Activated CD8-positive, alpha-beta memory T cell treated with anti-CD3 and anti-CD28 coated beads, Interleukin-2, amount 50 U/mL, for 1 hour (primary cell): ENCODE data around the gene ELMO1.

ENCODE experiments used
- DNase-seq: peaks from one replicate; pipeline ENCODE4 v3.0.0-alpha.2; 2020; ENCODE audit errors: extremely low read depth

The ELMO1 gene

GRCh38 chr7:37448636-37449361 lies at the start of gene ELMO1:
Gene ELMO1, minus strand, starts transcription at chr7:37448864. Its CDS starts 106,174 bp downstream, at chr7:37342690.
- DNase-seq: peak; percentile 49

GRCh38 chr7:37497576-37497975 lies 48.9 kb upstream of the ELMO1 start:
- no peak for DNase-seq

GRCh38 chr7:37495574-37496184 lies 47.0 kb upstream of the ELMO1 start:
- no peak for DNase-seq

- no peak for DNase-seq
These were observed 46.3 kb upstream of the ELMO1 start for GRCh38 chr7:37494926-37495325.

GRCh38 chr7:37493810-37494209 lies 45.1 kb upstream of the ELMO1 start:
- DNase-seq: no peak

GRCh38 chr7:37493123-37493522 lies 44.5 kb upstream of the ELMO1 start:
- no peak for DNase-seq

- DNase-seq: no peak
These were observed 43.4 kb upstream of the ELMO1 start for GRCh38 chr7:37491919-37492694.

- DNase-seq: no peak
These were observed 41.0 kb upstream of the ELMO1 start for GRCh38 chr7:37489703-37490102.

- DNase-seq: no peak
These were observed 39.6 kb upstream of the ELMO1 start for GRCh38 chr7:37488163-37488764.

- no peak for DNase-seq
These were observed 35.9 kb upstream of the ELMO1 start for GRCh38 chr7:37484426-37485073.

GRCh38 chr7:37483627-37484026 lies 35.0 kb upstream of the ELMO1 start:
- DNase-seq: no peak

GRCh38 chr7:37482953-37483352 lies 34.3 kb upstream of the ELMO1 start:
- DNase-seq: no peak

GRCh38 chr7:37482505-37482904 lies 33.8 kb upstream of the ELMO1 start:
- no peak for DNase-seq

GRCh38 chr7:37481722-37482288 lies 33.1 kb upstream of the ELMO1 start:
- DNase-seq: no peak

- no peak for DNase-seq
These were observed 32.5 kb upstream of the ELMO1 start for GRCh38 chr7:37481154-37481553.

GRCh38 chr7:37480041-37481031 lies 31.7 kb upstream of the ELMO1 start:
- no peak for DNase-seq

GRCh38 chr7:37476881-37477450 lies 28.3 kb upstream of the ELMO1 start:
- DNase-seq: no peak

- no peak for DNase-seq
These were observed 27.8 kb upstream of the ELMO1 start for GRCh38 chr7:37476428-37476827.

GRCh38 chr7:37475646-37476045 lies 27.0 kb upstream of the ELMO1 start:
- no peak for DNase-seq

- DNase-seq: no peak
These were observed 23.0 kb upstream of the ELMO1 start for GRCh38 chr7:37471619-37472018.
